OCI-LY7 (cell line): ENCODE measurements around the gene SLC16A10.

ENCODE experiments used
- CTCF ChIP-seq: fragments of 200-600 bp; sonication (generic); conservative IDR thresholded peaks from 2 replicates; pipeline ENCODE4 v1.5.1; 2014; ENCODE audit warnings: mild to moderate bottlenecking, antibody characterized with exemption, low read length, moderate library complexity, mixed read lengths
- EZH2phosphoT487 ChIP-seq: fragments of 200-600 bp; sonication (generic); IDR thresholded peaks from 2 replicates; pipeline ENCODE4 v1.6.1; 2018; ENCODE audit warnings: low read depth, borderline replicate concordance, mild to moderate bottlenecking, mixed run types, antibody characterized with exemption, low read length, moderate library complexity, mixed read lengths

DNA sequence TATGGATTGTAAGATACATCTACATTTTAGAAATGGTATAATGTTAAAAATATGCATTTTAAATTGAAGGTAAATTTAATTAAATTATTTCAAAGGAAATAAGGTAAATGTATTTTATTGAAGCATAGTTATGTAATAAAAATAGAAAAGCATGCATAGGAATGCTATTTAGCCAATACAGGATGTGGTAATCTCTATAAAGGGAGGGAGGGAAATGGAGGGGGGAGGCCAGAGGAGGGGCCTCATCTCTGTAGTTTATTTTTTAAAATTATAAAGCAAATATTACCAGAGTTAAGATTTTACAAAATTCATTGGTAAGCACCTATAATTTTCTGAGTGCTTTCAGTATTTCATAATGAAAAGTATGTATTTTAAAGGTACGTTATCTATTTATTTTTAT is 27.2 kb downstream of the SLC16A10 start:
- TF ChIP-seq CTCF = no peak
- TF ChIP-seq EZH2phosphoT487 = no peak
